HL-60/S4 treated with phorbol 12-myristate 13-acetate at 8.2 ng/mL for 4 days and 3 days (cell line): Measurements from ENCODE around the gene ADAMTSL3.

Source experiments
- in situ Hi-C: fragments of 300-500 bp; cut with MboI; formaldehyde crosslinking; loops from 2 replicates; pipeline ENCODE4 v1.15.0; 2022; ENCODE audit warnings: low sequenced_read_pairs

ADAMTSL3 gene

DNA sequence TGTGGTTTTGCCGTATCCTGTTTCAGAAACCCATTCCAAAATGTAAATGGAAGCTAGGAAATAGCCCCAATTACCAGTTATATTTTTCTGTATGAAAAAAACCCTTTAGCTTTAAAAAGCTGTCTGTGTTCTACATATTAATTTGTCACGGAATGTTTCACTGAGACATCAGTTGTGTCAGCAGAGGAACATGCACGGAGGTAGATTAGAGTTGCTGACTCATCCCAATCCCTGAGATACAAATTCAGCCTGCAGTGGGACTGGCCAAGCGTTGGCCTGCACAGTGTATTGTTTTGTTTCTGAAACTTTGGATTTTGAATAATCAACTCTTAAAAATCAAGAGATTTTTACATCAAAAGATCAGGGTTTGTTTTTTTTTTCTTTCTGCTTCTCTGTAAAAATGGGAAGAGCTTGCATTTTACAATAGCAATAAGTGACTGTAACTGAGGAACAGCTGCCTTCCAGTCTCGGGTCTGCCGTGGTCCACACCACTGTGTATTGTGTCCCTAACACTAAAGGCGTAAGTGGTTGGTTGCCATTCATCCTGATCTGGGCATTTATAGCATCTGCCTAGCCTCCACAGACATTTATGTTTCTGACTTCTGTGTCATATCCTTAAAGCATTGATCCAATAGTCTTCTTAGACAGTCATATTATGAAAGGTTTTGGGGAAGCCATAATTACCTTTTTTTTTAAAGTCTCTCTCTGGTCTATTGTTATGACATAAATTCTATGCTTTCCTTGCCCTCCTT lies 218.1 kb downstream of the ADAMTSL3 start:
- in situ Hi-C loops: no loop called here

DNA sequence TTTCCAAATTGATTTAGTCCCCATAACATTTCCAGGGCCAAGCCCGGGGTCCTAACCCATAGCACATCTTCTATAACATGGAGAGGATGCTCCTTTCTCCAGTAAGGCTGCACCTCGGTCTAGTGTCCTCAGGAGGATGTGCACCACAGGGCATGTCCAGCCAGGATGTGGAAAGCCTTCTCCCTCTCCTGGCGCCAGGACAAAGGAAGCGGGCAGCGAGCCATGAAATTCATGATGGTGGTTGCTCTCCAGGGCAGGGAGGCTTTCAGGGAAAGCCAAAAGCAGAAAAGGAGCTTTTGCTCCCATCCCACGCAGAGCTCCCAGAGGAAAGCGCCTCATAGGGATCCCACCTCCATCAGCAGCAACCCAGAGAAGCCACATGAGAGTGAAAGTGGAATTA lies 220.0 kb downstream of the ADAMTSL3 start:
- in situ Hi-C loops: no loop called here

DNA sequence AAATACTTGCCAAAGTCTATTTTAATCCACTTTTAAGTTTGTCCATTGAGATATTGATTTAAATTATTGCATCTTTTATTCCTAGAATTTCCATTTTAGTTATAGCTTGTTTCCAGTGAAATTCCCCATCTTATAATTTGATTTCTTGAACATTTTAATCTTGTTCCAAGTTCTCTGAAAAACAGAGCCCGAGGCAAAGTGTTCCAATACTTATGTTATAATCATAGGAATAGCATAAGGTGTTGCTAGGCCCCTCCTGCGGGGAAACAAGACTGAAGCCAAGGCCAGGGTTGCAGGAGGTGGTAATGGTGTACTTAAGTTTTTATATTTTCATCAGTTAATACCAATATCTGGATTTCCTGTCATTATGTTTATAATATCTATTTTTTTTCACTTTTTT lies 226.6 kb downstream of the ADAMTSL3 start:
- in situ Hi-C loops: no loop called here

DNA sequence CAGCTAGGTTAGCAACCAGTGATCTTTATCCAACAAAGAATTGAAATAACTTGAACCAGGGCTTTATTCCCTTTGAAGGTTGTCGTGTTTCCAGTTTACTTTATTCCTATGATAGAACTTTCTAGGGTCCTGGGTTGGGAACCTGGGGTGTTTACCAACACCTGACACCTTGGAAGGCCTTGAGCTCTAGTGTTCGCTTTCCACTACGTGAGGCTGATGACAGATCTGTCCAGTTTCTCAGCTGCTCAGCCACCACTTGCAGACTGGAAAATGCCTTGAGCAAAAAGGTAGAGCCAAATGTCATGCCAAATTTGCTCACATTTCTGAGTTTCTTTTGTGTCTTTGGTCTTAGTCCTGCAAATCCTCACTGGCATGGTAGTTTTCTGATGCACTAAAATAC lies 227.2 kb downstream of the ADAMTSL3 start:
- in situ Hi-C loops: no loop called here

DNA sequence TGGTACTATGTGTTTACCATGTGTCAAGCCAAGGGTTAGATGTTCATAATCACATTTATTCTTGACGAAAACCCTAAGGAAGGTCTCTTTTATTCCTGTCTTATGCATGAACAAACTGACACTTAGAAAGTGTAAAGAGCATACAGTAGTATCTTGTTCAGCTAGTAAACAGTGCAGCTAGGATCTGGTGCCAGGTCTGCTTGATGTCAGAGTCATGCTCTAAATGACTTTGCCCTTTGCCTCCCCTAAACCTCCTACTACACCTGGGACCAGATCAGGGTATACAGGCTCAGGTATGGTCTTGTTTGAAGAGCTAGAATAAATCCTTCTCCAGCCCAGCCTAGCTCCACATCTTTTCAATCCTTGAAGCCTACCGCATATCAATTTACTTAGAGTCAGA lies 232.4 kb downstream of the ADAMTSL3 start:
- in situ Hi-C loops: no loop called here

DNA sequence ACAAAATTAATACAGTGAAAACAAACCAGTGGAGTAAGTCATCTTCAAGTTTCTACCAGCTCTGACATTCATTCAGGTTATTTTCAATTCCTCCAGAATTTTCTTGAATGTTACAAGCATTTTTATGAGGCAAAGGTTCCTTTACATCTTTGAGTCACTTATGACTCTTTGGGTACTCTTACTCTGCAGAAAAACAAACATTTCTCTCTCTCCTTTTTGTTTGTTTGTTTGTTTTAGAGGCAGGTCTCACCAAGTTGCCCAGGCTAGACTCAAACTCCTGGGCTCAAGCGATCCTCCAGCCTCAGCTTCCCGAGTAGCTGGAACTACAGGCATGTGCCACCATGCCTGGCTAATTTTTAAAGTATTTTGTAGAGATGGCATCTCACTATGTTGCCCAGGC lies 233.5 kb downstream of the ADAMTSL3 start:
- in situ Hi-C loops: no loop called here

DNA sequence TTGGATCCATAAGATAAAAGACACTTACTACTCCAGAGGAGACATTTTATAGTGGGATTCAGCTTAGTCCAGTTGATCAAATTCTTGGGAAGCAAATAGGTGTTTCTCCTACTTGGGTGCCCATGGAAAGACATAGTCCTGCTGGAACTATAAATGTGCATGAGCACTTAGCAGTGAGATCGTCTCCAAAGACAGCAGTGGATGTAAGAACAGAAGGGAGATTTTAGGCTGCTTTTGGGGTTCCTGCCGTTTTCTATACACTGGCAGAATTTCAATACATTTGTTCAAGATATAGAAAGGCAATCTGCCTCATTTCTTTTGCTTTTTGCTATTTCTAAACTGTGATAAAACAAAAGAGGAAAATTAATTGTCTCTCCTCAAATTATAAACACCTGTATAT lies 234.0 kb downstream of the ADAMTSL3 start:
- in situ Hi-C loops: no loop called here

DNA sequence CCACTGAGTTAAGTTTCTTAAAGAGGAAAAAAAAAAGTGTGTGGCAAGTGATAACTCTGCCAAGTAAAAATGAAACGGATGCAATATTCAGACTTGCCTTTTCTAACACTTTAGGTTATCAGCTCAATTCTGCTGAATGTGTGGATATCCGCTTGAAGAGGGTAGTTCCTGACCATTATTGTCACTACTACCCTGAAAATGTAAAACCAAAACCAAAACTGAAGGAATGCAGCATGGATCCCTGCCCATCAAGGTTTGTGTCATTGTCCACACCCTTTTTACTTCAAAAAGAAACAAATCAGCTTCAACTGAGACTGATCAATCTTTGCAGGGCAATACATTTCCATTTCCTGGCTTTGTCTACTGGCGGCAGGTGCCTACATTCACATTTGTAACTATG lies 236.1 kb downstream of the ADAMTSL3 start:
- in situ Hi-C loops: no loop called here

DNA sequence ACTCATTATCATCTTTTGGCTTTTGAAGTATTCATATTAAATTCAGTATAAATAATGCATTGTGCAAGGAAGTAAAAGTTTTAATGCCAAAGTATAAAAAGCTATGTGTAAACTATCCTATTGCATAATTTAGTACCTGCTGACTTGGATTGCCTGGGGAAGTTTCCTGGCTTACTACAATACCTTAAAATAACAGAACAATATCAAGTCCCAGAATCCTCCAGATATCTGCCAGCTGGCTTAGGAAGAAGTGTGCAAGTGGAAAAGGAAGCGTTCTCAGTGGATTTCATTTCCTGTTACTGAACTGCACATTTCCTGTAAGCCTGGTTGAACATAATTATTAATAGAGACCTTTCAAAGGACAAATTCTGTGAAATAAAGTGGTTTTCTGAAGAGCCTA lies 236.7 kb downstream of the ADAMTSL3 start:
- in situ Hi-C loops: no loop called here

DNA sequence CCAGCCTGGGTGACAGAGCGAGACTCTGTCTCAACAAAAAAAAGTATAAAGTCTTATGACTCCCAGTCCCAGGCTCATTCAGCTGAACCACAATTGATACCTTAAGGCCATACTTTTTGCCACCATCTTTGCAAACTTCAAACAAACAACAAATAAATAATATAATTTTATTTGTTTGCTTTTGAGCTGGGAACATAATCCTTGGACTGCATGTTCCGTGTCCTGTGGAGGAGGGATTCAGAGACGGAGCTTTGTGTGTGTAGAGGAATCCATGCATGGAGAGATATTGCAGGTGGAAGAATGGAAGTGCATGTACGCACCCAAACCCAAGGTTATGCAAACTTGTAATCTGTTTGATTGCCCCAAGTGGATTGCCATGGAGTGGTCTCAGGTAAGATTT lies 238.6 kb downstream of the ADAMTSL3 start:
- in situ Hi-C loops: no loop called here

DNA sequence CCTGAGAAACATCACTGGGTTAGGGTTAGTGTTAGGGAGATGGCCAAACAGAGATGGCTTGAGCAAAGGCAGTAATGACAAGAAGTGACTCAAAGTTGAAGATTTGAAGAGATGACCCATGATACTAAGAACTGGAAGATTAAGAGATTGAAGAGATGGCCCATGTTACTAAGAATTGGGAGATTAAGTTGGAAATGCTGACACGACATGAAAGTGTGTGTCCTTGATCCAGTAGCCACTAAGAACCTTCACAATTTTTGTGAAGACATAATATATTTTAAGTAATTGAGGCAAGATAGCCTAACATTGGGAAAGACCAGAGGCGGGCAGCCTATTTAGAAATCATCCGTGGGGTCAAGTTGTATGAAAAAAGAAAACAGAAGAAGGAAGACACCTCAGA lies 239.4 kb downstream of the ADAMTSL3 start:
- in situ Hi-C loops: no loop called here

DNA sequence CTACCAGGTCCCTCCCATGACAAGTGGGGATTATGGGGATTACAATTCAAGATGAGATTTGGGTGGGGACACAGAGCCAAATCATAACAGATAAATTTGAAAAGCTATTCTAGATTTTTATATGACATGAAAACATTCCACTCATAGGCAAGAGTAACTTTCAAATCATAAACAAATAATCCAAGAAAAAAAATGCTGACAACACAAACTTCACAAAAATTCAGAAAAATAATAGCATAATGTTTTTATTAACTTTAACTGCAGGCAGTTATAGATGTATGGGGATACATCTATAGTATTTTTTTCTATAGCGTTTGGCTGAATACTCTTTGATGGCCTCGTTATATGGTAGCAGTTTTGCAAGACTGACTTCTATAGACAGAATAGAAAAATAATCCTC lies 243.1 kb downstream of the ADAMTSL3 start:
- in situ Hi-C loops: no loop called here

DNA sequence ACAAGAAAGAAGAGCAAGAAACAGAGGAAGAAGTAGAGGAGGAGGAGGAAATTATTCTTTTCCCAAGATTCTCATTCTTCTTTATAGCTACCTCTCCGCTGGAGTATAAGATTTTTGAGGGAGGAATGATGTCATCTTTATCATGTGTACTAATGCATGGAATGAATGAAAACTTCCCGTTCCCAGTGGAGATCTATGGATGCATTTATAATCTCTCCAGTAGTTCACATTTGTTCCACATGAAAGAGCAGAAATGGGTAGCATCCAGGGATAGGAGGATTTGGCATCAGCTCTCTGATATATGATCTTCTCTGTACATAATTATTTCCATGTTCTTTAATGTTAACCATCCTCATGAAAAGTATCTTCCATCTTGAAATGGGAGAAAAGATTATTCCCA lies 244.4 kb downstream of the ADAMTSL3 start:
- in situ Hi-C loops: no loop called here

DNA sequence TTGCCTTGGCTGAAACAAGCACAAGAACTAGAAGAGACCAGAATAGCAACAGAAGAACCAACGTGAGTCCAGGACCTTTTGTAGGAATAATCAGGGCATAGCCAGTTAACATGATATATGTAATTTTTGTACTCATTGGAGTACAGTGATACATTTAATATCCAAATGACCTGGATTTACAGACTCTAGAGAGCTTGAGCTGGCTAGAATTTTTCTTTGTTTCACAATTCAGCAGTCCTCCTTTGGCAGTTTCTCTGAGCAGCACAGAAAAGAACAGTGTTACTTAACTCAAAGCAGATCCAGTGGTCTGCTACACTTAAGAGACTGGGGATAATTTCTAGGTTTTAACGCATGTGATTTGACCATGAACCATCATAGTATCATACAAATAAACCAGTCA lies 245.7 kb downstream of the ADAMTSL3 start:
- in situ Hi-C loops: no loop called here

DNA sequence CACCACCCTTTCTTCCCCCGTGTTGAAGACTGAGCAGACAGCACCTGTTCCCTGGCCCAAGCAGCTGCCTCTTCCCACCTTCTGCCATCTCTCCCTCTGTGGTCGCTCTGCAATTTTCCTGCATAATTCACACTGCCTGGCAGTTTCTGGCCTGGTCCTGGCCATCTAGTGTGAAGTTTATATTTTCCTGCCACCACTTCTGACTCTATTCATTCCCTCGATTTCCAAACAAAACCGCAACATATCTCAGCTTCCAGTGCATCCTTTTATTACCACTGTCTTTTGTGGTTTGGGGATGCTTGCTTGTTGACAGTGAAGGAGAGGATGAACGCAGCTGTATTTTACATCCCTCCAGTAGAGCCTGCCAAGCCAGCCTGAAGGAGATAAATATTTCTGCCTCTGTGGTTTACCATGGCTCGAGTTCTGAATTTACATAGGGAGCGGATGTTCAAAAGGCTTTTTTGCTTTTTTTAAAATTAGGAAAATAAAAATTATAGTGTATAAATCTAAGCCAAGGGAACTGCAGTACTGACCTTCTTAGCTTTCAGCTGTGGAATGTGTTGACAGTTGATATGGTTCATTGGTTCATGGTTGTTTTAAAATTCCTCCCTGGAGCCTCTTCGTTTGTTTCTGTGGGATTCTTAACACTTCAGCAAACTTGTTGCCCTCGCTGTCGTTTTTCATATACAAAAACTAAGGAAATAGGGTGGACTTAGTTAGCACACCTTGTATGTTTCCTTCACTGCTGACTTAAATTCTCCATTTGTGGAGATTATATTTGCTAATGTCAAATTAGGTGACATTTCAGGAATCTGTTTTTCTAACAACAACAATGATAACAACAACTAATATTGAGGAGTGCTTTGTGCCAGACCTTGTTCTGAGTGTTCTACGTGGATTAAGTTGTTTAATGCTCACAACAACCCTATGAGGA lies 250.5 kb downstream of the ADAMTSL3 start:
- in situ Hi-C loops: no loop called here

DNA sequence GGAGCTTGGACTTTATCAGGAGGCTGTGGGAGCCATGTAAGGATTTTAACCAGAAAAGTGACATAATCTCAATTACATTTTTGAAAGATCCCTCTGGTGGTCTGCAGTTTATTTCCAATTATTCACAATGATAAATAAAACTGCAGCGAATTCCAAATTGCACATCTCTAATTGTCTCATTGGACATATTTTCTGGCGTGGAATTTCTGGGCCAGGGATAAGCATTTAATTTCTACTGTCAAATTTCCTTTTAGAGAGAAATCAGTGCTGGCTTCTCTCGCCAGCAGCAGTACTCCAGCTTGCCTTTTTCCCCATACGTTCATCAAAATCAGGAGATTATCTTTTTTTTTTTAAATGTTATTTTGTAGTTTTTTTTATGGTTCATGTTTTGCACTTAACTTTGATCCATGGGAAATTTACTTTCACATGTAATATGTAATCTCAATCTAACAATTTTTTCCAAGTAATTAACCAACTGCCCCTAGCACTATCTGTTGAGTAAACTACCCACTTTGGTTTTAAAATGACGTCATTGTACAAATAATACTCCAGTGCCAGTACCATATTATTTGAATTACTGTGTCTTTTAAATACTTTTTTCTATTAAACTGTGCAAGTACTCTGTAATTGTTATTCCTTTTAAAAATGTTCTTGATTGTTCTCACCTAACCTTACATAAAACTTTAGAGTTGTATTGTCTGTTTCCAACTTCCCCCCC lies 251.8 kb downstream of the ADAMTSL3 start:
- in situ Hi-C loops: no loop called here

DNA sequence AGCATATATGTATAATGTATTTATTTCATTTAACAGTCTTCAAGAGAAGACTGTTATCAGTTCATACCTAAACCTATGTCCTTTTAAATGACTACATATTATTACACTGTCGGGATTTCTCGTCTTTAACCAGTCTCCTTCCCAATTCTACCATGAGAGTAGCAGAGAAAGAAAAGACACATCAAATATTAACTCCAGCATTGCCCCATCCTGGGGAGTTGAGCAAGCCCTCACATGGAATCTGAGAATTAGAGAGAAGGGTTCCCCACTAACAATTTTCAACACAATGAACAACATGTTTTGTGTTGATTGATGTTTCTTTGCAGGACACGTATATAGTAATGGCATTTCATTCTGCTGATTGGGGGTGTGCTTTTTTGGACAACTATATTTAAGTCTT lies 257.4 kb downstream of the ADAMTSL3 start:
- in situ Hi-C loops: no loop called here

DNA sequence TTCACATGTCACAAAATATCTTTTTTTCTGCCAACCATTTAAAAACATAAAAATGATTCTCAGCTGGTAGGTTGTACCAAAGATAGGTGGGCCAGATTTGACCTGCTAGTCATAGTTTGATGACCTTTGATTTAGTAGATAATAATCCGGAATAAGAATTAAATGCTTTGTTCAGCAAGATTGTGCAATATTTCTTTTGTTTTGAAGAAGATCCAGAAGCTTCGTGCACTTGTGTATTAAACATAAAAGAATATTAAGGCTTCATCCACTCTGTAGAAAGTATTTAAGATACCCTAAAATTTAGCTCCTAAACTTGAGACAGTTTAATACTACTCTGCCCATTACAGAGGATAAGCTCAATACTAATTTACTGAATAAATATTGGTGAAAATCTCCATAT lies 258.4 kb downstream of the ADAMTSL3 start:
- in situ Hi-C loops: no loop called here

DNA sequence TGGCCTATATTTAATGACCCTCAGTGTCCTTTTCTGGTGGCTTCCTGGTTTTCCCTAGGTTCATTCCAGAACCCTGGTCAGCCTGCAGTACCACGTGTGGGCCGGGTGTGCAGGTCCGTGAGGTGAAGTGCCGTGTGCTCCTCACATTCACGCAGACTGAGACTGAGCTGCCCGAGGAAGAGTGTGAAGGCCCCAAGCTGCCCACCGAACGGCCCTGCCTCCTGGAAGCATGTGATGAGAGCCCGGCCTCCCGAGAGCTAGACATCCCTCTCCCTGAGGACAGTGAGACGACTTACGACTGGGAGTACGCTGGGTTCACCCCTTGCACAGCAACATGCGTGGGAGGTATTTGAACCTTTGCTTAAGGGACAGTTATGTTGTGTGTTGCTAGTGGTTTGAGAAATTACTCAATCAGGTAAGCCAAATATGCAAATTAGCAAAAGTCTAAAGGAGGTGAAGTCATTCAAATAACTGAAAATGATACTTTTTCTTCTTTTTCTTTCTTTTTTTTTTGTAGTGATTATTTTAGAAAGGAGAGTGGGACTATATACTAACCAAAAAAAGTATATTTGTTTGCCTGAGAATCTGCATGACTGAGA lies 259.2 kb downstream of the ADAMTSL3 start:
- in situ Hi-C loops: no loop called here

DNA sequence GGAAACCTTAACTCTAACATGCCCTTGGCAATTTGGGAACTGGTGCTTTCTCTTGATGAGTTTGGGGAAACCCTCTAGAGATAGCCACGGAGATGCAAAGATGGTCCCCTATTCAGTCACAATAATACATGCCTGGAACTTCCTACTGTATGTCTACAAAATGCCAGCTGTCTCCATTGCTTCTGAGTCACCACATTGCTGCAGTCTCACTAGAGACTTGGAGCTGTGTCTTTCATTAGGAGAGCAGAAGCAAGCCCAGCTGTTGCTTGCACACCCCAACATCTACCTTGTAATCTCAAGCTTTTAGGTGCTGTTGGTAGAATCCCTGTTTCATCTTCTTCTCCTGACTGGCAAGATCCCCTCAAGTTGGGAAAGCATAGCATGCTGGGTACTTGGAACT lies 261.0 kb downstream of the ADAMTSL3 start:
- in situ Hi-C loops: no loop called here

DNA sequence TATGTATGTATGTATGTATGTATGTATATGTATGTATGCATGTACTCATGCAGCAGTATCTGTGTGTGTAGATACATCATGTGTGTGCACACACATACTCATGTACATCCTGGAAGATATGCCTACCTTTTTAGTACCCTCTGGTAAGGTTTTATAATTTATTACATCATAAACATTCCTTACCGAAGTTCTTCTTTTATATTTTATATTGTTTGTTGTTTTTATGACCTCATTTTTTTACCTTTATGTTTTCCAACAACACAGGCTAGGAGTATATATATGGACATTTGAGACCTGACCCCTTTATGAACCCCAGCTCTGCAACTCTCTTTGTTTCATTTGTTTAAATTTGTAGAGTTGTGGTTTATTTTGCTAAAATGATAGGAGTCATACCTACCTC lies 263.5 kb downstream of the ADAMTSL3 start:
- in situ Hi-C loops: no loop called here
